Neural cell (in vitro differentiated cells): Measurements from ENCODE around the gene CACNA1D. TPM values are rescaled to one million over a fixed set of nuclear protein-coding genes. Genes with fewer than 3 reads are reported as not detected.

ENCODE experiments used
- H2AFZ ChIP-seq: fragments of 200-600, 300-800 bp; sonication (generic), shearing (Covaris generic); 2 replicates; pipeline ENCODE4 v1.6.0; 2014; ENCODE audit warnings: low read depth, mild to moderate bottlenecking, antibody characterized with exemption, low read length, moderate library complexity
- H3F3A ChIP-seq: fragments of 200-600 bp; shearing (Covaris generic); 2 replicates; pipeline ENCODE4 v1.6.1; 2016; ENCODE audit warnings: mild to moderate bottlenecking, moderate library complexity, mixed read lengths, antibody characterized with exemption, low read length; ENCODE audit not compliant: insufficient read depth, poor library complexity, severe bottlenecking
- H3K27ac ChIP-seq: fragments of 200-600, 300-800 bp; sonication (generic), shearing (Covaris generic); 2 replicates; pipeline ENCODE4 v1.5.1; 2014; ENCODE audit warnings: mild to moderate bottlenecking, low read length, moderate library complexity
- H3K27me3 ChIP-seq: fragments of 300-800, 200-600 bp; sonication (generic), shearing (Covaris generic); 2 replicates; pipeline ENCODE4 v1.6.0; 2014; ENCODE audit warnings: mild to moderate bottlenecking, low read depth, low read length, moderate library complexity; ENCODE audit not compliant: insufficient read depth
- H3K36me3 ChIP-seq: fragments of 300-800, 200-600 bp; sonication (generic), shearing (Covaris generic); 2 replicates; pipeline ENCODE4 v1.5.1; 2014; ENCODE audit warnings: mild to moderate bottlenecking, antibody characterized with exemption, low read length, moderate library complexity; ENCODE audit not compliant: insufficient read depth
- H3K4me2 ChIP-seq: fragments of 300-800, 200-600 bp; sonication (generic), shearing (Covaris generic); 2 replicates; pipeline ENCODE4 v1.6.0; 2014; ENCODE audit warnings: mild to moderate bottlenecking, low read length
- H3K4me3 ChIP-seq: fragments of 300-800, 200-600 bp; sonication (generic), shearing (Covaris generic); 2 replicates; pipeline ENCODE4 v1.5.1; 2014; ENCODE audit warnings: mild to moderate bottlenecking, low read length, moderate library complexity
- H3K79me2 ChIP-seq: fragments of 200-600 bp; shearing (Covaris generic); replicated peaks from 2 replicates; pipeline ENCODE4 v1.6.0; 2014; ENCODE audit warnings: mild to moderate bottlenecking, low read length, moderate library complexity; ENCODE audit not compliant: insufficient read depth
- H3K9ac ChIP-seq: fragments of 300-800, 200-600 bp; sonication (generic), shearing (Covaris generic); 2 replicates; pipeline ENCODE4 v1.6.1; 2016; ENCODE audit warnings: mild to moderate bottlenecking, low read length, mixed read lengths
- H3K9me2 ChIP-seq: fragments of 200-600 bp; shearing (Covaris generic); 2 replicates; pipeline ENCODE4 v1.6.1; 2016; ENCODE audit warnings: mild to moderate bottlenecking, low read length, mixed read lengths; ENCODE audit not compliant: insufficient read depth
- H3K9me3 ChIP-seq: fragments of 200-600, 300-800 bp; sonication (generic), shearing (Covaris generic); 2 replicates; pipeline ENCODE4 v1.6.1; 2016; ENCODE audit warnings: mild to moderate bottlenecking, mixed run types, low read length, moderate library complexity, mixed read lengths
- H4K20me1 ChIP-seq: fragments of 200-600 bp; shearing (Covaris generic); 2 replicates; pipeline ENCODE4 v1.6.1; 2016; ENCODE audit warnings: mild to moderate bottlenecking, mixed run types; ENCODE audit not compliant: insufficient read depth
- EP300 ChIP-seq: fragments of 450-650 bp; conservative IDR thresholded peaks from 2 replicates; pipeline ENCODE4 v1.6.1; 2014; ENCODE audit warnings: antibody characterized with exemption, mild to moderate bottlenecking, moderate library complexity; ENCODE audit not compliant: poor library complexity, severe bottlenecking
- EZH2 ChIP-seq: fragments of 200-600, 300-800 bp; shearing (Covaris generic), sonication (generic); IDR thresholded peaks from 2 replicates; pipeline ENCODE4 v1.6.1; 2014; ENCODE audit warnings: antibody characterized with exemption, low read length, borderline replicate concordance, mild to moderate bottlenecking; ENCODE audit not compliant: insufficient read depth, poor library complexity, severe bottlenecking
- MXI1 ChIP-seq: fragments of 450-650 bp; conservative IDR thresholded peaks from 2 replicates; pipeline ENCODE4 v1.6.1; 2014; ENCODE audit warnings: antibody characterized with exemption, mild to moderate bottlenecking; ENCODE audit not compliant: poor library complexity, severe bottlenecking
- POLR2AphosphoS5 ChIP-seq: IDR thresholded peaks from 2 replicates; pipeline ENCODE4 v1.6.1; 2012
- RAD21 ChIP-seq: fragments of 450-650 bp; conservative IDR thresholded peaks from 2 replicates; pipeline ENCODE4 v1.6.1; 2014; ENCODE audit warnings: antibody characterized with exemption, mild to moderate bottlenecking, moderate library complexity
- SMC3 ChIP-seq: fragments of 450-650 bp; conservative IDR thresholded peaks from 2 replicates; pipeline ENCODE4 v1.6.1; 2014; ENCODE audit warnings: antibody characterized with exemption, mild to moderate bottlenecking, moderate library complexity; ENCODE audit not compliant: poor library complexity
- TAF1 ChIP-seq: IDR thresholded peaks from 2 replicates; pipeline ENCODE4 v1.6.1; 2012; ENCODE audit warnings: low read depth
- polyA plus RNA-seq: library from polyadenylated mRNA; depleted of rRNA; stranded (reverse); fragments of >200 nt; gene quantifications from 2 replicates; pipeline ENCODE4 v1.2.3, GENCODE V29; 2014
- TF ChIP-seq, protein P1 (sequence below): IDR thresholded peaks from 2 replicates; pipeline ENCODE4 v1.6.1; 2012; ENCODE audit warnings: borderline replicate concordance
- TF ChIP-seq, protein P2 (sequence below): fragments of 450-650 bp; IDR thresholded peaks from 2 replicates; pipeline ENCODE4 v1.5.1; 2014; ENCODE audit warnings: antibody characterized with exemption, mild to moderate bottlenecking, moderate library complexity; ENCODE audit not compliant: poor library complexity, severe bottlenecking

The CACNA1D gene
- polyA plus RNA-seq, 1 donor from 2014 or later = 22.5 TPM

DNA sequence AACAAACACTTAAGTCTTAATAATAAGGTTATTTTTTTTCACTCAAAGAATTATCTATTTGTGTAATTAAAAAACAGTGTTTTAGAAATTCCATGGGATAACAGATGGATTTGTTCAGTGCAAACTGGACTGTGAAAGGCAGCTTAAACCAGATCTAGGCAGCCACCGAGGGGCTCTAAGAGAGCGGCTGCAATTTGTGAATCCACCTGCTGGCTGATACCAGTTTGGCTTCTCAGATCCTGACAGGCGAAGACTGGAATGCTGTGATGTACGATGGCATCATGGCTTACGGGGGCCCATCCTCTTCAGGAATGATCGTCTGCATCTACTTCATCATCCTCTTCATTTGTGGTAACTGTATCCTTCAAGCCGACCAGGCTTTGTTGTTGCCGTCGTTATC lies 232.2 kb downstream of the CACNA1D start:
- Histone ChIP-seq H3K9me2 (no peaks in the 10 kb centered on the region), H3K27ac (no peak overlapping the region), H3K36me3 (no peaks in the 10 kb centered on the region), H4K20me1 (no peaks in the 10 kb centered on the region), H3K4me3 (no peak overlapping the region), H3K9ac (no peak overlapping the region), H2AFZ (no peak overlapping the region), H3K27me3 (no peaks in the 10 kb centered on the region), H3K9me3 (no peaks in the 10 kb centered on the region), H3K4me2 (no peak overlapping the region), H3K79me2 (no peaks in the 10 kb centered on the region), H3F3A (no peaks in the 10 kb centered on the region)
- TF ChIP-seq MXI1 (no peak), RAD21 (no peak), EP300 (no peak)

- H3K27me3 ChIP-seq = no peaks in the 10 kb centered on the region
- no peaks in the 10 kb centered on the region for H4K20me1 ChIP-seq
- no peaks in the 10 kb centered on the region for H3F3A ChIP-seq
- no peak overlapping the region for H3K27ac ChIP-seq
- H3K79me2 ChIP-seq = no peaks in the 10 kb centered on the region
- no peak overlapping the region for H2AFZ ChIP-seq
- no peaks in the 10 kb centered on the region for H3K9me3 ChIP-seq
- TF ChIP-seq EZH2 (no peak), TAF1 (no peak), RAD21 (no peak), POLR2AphosphoS5 (no peak)
- TF ChIP-seq, protein P1, sequence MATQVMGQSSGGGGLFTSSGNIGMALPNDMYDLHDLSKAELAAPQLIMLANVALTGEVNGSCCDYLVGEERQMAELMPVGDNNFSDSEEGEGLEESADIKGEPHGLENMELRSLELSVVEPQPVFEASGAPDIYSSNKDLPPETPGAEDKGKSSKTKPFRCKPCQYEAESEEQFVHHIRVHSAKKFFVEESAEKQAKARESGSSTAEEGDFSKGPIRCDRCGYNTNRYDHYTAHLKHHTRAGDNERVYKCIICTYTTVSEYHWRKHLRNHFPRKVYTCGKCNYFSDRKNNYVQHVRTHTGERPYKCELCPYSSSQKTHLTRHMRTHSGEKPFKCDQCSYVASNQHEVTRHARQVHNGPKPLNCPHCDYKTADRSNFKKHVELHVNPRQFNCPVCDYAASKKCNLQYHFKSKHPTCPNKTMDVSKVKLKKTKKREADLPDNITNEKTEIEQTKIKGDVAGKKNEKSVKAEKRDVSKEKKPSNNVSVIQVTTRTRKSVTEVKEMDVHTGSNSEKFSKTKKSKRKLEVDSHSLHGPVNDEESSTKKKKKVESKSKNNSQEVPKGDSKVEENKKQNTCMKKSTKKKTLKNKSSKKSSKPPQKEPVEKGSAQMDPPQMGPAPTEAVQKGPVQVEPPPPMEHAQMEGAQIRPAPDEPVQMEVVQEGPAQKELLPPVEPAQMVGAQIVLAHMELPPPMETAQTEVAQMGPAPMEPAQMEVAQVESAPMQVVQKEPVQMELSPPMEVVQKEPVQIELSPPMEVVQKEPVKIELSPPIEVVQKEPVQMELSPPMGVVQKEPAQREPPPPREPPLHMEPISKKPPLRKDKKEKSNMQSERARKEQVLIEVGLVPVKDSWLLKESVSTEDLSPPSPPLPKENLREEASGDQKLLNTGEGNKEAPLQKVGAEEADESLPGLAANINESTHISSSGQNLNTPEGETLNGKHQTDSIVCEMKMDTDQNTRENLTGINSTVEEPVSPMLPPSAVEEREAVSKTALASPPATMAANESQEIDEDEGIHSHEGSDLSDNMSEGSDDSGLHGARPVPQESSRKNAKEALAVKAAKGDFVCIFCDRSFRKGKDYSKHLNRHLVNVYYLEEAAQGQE = no peak
- H3K4me2 ChIP-seq = no peak overlapping the region
- H3K9me2 ChIP-seq = no peaks in the 10 kb centered on the region
- no peak overlapping the region for H3K9ac ChIP-seq
- H3K36me3 ChIP-seq = no peaks in the 10 kb centered on the region
- H3K4me3 ChIP-seq = no peak overlapping the region
These were observed 234.2 kb downstream of the CACNA1D start for GRCh38 chr3:53728606-53729005.

GRCh38 chr3:53729159-53729558 lies 234.7 kb downstream of the CACNA1D start:
- Histone ChIP-seq H3K9me2 (no peaks in the 10 kb centered on the region), H3K9me3 (no peaks in the 10 kb centered on the region), H3K9ac (no peak overlapping the region), H3K36me3 (no peaks in the 10 kb centered on the region), H3K27me3 (no peaks in the 10 kb centered on the region), H4K20me1 (no peaks in the 10 kb centered on the region), H3F3A (no peaks in the 10 kb centered on the region), H3K4me2 (no peak overlapping the region), H3K27ac (no peak overlapping the region), H3K79me2 (no peaks in the 10 kb centered on the region), H2AFZ (no peak overlapping the region), H3K4me3 (no peak overlapping the region)
- no peak for TF ChIP-seq TAF1
- TF ChIP-seq, protein P1 = no peak
- no peak for TF ChIP-seq SMC3
- no peak for TF ChIP-seq POLR2AphosphoS5
- no peak for TF ChIP-seq RAD21
- no peak for TF ChIP-seq EZH2
- TF ChIP-seq, protein P2, sequence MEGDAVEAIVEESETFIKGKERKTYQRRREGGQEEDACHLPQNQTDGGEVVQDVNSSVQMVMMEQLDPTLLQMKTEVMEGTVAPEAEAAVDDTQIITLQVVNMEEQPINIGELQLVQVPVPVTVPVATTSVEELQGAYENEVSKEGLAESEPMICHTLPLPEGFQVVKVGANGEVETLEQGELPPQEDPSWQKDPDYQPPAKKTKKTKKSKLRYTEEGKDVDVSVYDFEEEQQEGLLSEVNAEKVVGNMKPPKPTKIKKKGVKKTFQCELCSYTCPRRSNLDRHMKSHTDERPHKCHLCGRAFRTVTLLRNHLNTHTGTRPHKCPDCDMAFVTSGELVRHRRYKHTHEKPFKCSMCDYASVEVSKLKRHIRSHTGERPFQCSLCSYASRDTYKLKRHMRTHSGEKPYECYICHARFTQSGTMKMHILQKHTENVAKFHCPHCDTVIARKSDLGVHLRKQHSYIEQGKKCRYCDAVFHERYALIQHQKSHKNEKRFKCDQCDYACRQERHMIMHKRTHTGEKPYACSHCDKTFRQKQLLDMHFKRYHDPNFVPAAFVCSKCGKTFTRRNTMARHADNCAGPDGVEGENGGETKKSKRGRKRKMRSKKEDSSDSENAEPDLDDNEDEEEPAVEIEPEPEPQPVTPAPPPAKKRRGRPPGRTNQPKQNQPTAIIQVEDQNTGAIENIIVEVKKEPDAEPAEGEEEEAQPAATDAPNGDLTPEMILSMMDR = no peak
- TF ChIP-seq MXI1 = no peak
